Pulmonary artery endothelial cell (primary cell): Measurements from ENCODE around the gene MRPS34. TPM values are rescaled to one million over a fixed set of nuclear protein-coding genes. Genes with fewer than 3 reads are reported as not detected.
"Not testable (repeated sequence)": the region's sequence is repeated elsewhere in the genome, so short reads cannot be mapped to it uniquely, and the experiment has no call there.

Experiments used
- DNase-seq: peaks from one replicate; pipeline ENCODE4 v3.0.0-alpha.2; 2011; ENCODE audit warnings: low read depth, low spot score
- total RNA-seq: library from RNA; depleted of rRNA; stranded (reverse); fragments of >200 nt; gene quantifications from 2 replicates; pipeline ENCODE4 v1.2.3, GENCODE V29; 2014

The MRPS34 gene
- total RNA-seq, 1 donor from 2014 or later = 100 TPM

DNA sequence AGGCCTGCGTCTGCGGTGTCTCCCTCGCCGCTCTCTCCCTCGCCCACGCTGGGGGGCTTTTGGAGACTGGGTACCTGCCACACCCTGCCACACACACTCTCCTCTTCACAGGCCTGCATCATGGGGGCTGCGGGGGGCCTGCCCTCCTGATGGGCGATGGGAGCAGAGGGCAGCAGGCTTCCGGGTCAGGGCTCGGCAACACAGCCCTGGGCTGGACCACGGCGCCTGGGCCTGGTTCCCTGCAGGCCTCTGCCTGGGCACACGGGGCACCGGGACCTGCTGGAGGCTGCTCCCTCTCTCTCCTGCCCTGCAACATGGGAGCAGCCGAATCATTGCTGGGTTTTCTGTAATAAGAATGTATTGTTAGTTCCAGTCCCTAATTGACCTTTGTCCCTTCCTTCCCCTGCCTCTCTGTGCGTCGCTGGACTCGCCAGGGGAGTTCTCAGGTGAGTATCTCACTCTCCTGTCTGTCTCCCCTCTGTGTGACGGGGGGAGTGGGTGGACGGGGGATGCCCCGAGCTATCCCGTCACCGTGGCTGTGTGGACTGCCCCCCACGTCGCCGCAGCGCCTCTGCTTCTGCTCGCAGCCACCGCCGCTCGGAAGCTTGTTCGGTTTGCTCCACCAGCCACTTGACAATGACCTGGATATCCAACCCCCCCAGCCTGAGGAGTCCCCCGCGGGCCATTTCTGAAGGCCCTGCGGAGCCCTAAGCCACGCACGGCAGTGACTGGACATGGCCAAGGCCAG, 15.0 kb downstream of the MRPS34 start:
- no peak for DNase-seq

DNA sequence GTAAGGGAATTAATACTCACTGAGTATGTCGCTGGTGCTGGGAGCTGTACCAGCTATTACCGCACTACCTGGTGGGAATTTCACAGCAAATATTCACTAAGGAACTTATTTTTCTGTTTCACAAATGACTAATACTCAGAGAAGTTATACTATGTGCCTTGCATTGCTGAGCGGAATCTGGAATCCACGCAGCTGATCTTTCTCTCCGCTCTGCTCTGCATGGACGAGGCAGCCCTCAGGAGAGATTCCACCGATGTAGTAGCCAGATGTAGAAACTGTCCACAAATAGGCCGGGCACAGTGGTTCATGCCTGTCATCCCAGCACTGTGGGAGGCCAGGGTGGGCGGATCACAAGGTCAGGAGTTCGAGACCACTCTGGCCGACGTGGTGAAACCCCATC, 18.7 kb downstream of the MRPS34 start:
- DNase-seq = no peak

DNA sequence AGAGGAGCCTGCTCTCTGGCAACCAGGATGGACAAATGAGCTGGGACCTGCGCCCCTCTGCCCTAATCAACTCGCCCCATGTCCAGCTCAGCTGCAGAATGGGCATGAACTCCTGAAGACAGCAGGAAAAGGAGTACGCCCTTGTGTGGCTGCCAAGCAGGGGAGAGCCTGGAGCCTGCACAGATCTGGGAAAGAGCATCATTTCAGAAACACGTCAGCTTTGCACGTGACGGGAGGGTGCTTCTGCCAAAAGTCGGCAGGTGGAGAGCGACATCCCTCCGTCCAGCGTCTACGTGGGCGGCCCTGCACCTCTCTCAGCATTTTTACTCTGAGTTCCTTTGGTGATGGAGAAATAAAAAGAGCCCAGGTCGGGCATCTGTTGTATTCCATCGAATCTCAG, 20.1 kb downstream of the MRPS34 start:
- DNase-seq = no peak

- no peak for DNase-seq
Measured at GRCh38 chr16:1751946-1752345, 21.0 kb downstream of the MRPS34 start.

DNA sequence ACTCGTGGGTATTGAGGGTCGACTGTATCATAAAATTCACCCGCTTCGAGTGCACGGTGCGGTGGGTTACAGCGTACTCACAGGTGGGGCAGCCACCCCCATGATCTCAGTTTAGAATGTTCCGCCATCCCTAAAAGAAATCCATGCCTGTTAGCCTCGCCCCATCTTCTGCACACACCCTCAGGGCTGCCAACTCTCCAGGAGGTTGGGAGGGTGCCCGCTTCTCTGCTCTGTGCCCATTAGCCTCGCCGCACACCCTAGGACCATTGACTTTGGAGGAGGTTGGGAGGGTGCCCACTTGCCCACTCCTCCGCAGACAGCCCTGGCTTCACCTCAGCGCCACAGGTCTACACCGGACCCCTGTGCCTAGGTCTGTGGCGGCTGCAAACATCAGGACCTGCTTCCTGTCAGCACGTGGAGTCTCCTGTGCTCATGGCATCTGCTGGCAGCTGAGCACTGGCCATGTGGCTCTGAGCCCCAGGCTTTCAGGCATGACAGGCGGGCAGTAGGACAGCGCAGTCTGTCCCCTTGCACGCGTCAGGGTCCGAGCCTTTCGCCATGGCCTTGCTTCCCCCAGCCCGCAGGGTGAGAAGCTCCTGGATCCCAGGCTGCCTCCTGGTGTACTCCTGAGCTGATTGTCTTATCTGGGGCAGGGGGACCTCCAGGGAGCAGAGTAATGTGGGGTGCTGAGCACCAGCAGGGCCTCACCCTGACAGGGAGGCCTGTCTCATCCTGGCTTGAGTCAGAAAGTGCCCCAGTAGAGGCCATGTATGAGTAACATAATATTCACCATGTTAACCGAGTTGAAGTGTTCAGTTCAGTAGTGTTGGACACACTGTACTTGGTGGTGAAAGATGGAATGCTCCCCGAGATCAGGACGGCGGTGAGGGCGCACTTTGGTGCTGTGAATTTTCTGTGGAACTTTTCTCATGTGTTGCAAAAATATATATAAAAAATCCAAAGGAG, 23.5 kb downstream of the MRPS34 start:
- DNase-seq = no peak

- no peak for DNase-seq
Measured at GRCh38 chr16:1747934-1748333, 25.0 kb downstream of the MRPS34 start.

- no peak for DNase-seq
Measured at GRCh38 chr16:1746693-1747195, 26.2 kb downstream of the MRPS34 start.

DNA sequence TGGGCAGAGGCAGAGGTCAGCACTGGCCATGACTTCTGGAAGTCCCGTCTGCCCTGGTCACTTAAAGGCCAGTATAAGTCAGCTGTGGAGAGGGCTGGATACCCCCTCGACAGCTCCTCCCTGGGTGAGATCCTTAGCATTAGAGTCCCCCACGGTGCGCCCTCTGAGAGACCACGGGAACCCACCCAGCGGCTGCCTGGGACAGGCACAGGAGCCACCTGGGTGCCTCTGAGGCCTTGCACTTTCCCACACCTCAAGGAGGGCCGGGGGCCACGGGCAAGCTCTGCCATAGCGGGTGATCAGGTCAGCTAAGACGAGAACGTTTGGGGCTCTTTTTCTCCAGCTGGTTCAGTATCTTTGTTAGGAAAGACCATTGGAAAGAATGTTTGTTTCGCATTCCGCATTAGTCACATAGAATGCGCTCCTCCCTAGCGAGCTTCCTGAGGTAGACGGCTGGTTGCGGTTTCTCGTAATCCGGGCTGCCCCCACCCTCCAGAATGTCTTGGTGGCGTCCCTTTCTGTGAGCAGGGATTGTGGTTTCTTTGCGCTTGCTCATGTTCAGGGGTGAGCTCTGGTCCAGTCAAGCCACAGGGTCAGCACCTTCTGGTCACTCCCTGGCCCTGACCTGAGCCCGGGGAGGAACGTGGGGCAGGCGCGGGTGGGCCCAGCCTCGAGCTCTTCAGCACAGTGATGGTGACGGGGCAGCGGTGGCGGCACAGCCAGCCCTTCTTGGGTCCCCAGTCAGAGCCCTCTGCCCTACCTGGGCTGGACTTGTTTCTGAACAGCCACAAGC, 26.8 kb downstream of the MRPS34 start:
- no peak for DNase-seq

DNA sequence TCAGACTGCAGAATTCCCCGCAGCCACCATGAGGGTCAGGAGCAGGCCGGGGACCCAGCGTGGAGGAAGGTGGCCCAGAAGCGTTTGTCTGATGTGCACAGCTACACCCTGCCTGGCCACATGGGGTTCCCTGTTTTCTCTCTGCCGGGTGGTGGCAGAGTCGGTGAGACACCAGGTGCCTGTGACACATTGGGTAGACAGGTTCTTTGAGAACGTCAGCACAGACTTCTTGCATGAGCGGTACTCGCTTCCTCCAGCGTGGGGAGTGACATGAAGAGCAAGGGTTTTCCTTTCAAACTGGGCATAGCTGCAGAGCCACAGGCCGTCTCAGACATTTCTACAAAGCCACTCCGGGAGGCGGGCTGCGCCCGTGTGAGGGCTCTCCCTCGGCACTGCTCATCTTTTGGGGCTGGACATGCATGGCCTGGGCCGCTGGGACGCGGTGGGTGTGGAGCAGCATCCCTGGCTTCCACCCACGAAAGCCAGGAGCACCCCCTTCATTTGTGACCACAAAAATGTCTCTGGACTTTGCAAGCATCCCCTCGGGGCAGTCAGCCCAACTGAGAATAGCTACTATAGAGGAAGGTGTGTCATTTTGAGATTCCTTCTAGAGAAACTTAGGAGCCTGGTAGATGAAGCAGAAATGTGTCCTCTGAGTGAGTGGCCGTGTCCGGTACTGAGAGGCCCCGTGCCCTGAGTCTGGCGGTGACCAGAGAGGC, 27.6 kb downstream of the MRPS34 start:
- DNase-seq = no peak

GRCh38 chr16:1744338-1744840, 28.5 kb downstream of the MRPS34 start:
- DNase-seq = no peak

GRCh38 chr16:1743376-1744337, 29.3 kb downstream of the MRPS34 start:
- no peak for DNase-seq

- DNase-seq = no peak
Measured at GRCh38 chr16:1741553-1742165, 31.3 kb downstream of the MRPS34 start.

DNA sequence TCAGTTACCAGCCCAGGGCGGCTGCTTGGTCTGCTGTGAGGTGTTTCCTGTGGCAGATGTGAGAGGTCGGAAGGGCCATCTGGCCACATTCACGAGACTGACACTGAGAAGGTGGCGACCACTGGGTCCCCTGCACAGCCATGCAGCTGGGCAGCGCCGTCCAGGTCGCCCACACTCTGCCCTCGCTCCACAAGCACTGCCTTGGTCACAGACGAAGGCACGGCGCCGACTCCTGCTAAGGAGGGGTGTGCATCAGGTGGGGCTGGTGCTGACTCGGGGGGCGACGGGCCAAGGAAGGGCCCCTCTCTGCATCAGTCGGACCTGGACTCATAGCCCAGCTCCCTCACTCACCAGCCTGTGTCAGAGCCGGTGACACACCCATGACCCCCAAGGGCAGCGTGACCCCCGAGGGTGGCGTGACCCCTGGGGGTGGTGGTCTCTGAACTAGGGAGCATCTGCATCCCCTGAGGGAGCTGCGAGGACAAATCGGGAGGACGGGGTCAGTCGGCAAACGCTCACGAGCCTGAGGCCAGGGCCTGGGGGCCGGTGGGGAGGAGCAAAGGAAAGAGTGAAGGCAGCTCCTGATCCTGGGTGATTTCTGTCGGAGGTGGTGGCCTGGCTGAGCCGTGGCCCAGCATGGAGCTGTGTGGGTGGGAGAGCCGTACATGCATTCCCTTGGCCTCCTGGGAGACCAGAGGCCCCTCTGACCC, 32.0 kb downstream of the MRPS34 start:
- DNase-seq = no peak

DNA sequence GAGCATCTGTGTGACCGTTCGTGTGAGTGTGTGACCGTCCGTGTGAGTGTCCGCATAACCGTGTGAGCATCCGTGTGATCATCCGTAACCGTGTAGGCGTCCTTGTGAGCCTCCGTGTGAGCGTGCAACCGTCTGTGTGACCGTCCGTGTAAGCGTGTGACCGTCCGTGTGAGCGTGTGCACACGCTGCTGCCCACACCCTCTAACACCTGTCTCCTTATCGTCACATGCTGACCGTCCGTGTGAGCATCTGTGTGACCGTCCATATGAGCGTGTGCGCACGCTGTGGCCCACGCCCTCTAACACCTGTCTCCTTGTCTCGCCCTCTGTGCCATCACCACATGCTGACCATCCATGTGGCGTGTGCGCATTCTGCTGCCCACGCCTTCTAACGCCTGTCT, 32.7 kb downstream of the MRPS34 start:
- no peak for DNase-seq

DNA sequence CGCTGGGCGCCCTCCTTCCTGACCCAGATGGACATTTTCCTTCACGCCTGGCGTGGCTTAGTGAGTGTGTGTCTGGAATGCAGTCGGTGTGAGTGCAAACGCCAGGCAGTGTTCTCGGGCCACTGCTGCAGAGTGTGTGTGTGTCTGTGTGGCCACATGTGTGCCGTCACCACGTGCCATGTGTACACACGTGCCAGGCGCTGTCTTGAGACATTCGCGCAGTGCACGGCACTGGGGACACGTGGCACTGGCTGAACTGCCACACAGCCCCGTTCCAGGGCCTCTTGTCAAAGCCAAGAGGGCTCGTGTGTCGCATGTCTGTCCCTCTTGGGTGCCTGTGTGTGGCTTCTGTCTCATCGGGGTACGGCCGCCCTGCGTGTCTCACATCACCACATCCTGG, 38.1 kb downstream of the MRPS34 start:
- no peak for DNase-seq

- no peak for DNase-seq
Measured at GRCh38 chr16:1734123-1734522, 38.8 kb downstream of the MRPS34 start.

- not testable (repeated sequence) for DNase-seq
Measured at GRCh38 chr16:1732551-1732987, 40.4 kb downstream of the MRPS34 start.

GRCh38 chr16:1732071-1732470, 40.9 kb downstream of the MRPS34 start:
- DNase-seq = no peak
